ENCODE data around the gene LRRC49.

LRRC49 gene

GRCh38 chr15:71057143-71057542, 164.5 kb downstream of the LRRC49 start:
- DNase-seq = no peak

GRCh38 chr15:71057581-71057980, 165.0 kb downstream of the LRRC49 start:
- no peak for DNase-seq

GRCh38 chr15:71060983-71061382, 168.4 kb downstream of the LRRC49 start:
- no peak for DNase-seq

GRCh38 chr15:71066983-71067382, 174.4 kb downstream of the LRRC49 start:
- no peak for DNase-seq

- DNase-seq = no peak
Measured at GRCh38 chr15:71069693-71070092, 177.1 kb downstream of the LRRC49 start.

GRCh38 chr15:71071529-71071928, 178.9 kb downstream of the LRRC49 start:
- no peak for DNase-seq

- no peak for DNase-seq
Measured at GRCh38 chr15:71072423-71072822, 179.8 kb downstream of the LRRC49 start.

GRCh38 chr15:71078506-71079207, 186.0 kb downstream of the LRRC49 start:
- DNase-seq = no peak

GRCh38 chr15:71079208-71080044, 186.8 kb downstream of the LRRC49 start:
- DNase-seq = no peak

GRCh38 chr15:71080166-71080565, 187.5 kb downstream of the LRRC49 start:
- DNase-seq = no peak

- no peak for DNase-seq
Measured at GRCh38 chr15:71080705-71081104, 188.1 kb downstream of the LRRC49 start.

- DNase-seq = no peak
Measured at GRCh38 chr15:71082803-71083202, 190.2 kb downstream of the LRRC49 start.

- DNase-seq = no peak
Measured at GRCh38 chr15:71083349-71083748, 190.7 kb downstream of the LRRC49 start.

- DNase-seq = no peak
Measured at GRCh38 chr15:71084264-71084663, 191.6 kb downstream of the LRRC49 start.

GRCh38 chr15:71085809-71086208, 193.2 kb downstream of the LRRC49 start:
- DNase-seq = no peak

GRCh38 chr15:71088155-71088554, 195.5 kb downstream of the LRRC49 start:
- DNase-seq = no peak

- DNase-seq = no peak
Measured at GRCh38 chr15:71088683-71089082, 196.1 kb downstream of the LRRC49 start.

- DNase-seq = no peak
Measured at GRCh38 chr15:71089801-71090200, 197.2 kb downstream of the LRRC49 start.

GRCh38 chr15:71091601-71092000, 199.0 kb downstream of the LRRC49 start:
- DNase-seq = no peak

GRCh38 chr15:71092056-71092600, 199.5 kb downstream of the LRRC49 start:
- DNase-seq = no peak

- no peak for DNase-seq
Measured at GRCh38 chr15:71093054-71094024, 200.7 kb downstream of the LRRC49 start.

GRCh38 chr15:71094137-71094536, 201.5 kb downstream of the LRRC49 start:
- no peak for DNase-seq

GRCh38 chr15:71096676-71097075, 204.1 kb downstream of the LRRC49 start:
- DNase-seq = no peak

All from CD4-positive, alpha-beta T cell treated with Interleukin-17A for 1 hour (primary cell).